K562 (cell line): ENCODE results near the gene INSIG1. TPM values are rescaled to one million over a fixed set of nuclear protein-coding genes. Genes with fewer than 3 reads are reported as not detected.
A peak's percentile ranks its signal among the peaks of the same experiment; 100 is the strongest.

ENCODE experiments used
- ATAC-seq: fragments of 200-7000 bp; cut with Tn5 transposase; 3 replicates; pipeline ENCODE4 v1.9.1; 2020; ENCODE audit warnings: moderate library complexity
- BruUV-seq: library from RNA; stranded (reverse); fragments of 400-500 nt; replicated peaks from 2 replicates; lab custom pipeline; 2021; lab: Mats Ljungman, UMichigan
- CTCF ChIA-PET: fragments of 300-600 bp; formaldehyde crosslinking; extraction: SDS; loops from one replicate; lab custom pipeline; 2021; ENCODE audit warnings: low intra/inter-chr PET ratio; lab: Yijun Ruan, JAX
- POLR2A ChIA-PET: fragments of 300-600, 350-650 bp; sonication (Branson Sonifier 250); formaldehyde crosslinking; extraction: SDS; loops from one replicate; lab custom pipeline; 2021; ENCODE audit warnings: antibody characterized with exemption, inconsistent platforms; lab: Yijun Ruan, JAX
- DNase-seq, 4 experiments: peaks; one replicate each; pipeline versions ENCODE4 v3.0.0 to v3.0.0-alpha.2; 2011 to 2018; ENCODE audit warnings: low spot score in 3 of 4, mixed read lengths in 3 of 4; ENCODE audit errors: extremely low read depth in 1 of 4
- FAIRE-seq: peaks from 2 replicates; lab custom pipeline; 2011; peaks lifted over from hg19 to GRCh38; lab: Jason Lieb, UNC
- H2AFZ ChIP-seq: 2 replicates; pipeline ENCODE4 v1.6.0; 2011; ENCODE audit warnings: low read depth, low read length, control low read depth, inconsistent platforms
- H3K27ac ChIP-seq: fragments of 200-600 bp; 3 replicates; pipeline ENCODE4 v1.8.0; 2011; ENCODE audit warnings: low read depth, mild to moderate bottlenecking, control low read depth, inconsistent platforms, low read length, moderate library complexity, mixed read lengths; ENCODE audit errors: extremely low read depth
- H3K27me3 ChIP-seq, 2 experiments: fragments of 300-600 bp in 1 of 2; 2 replicates in 1 of 2; 3 replicates in 1 of 2; pipeline versions ENCODE4 v1.6.0 to v1.8.0; 2011; ENCODE audit warnings: inconsistent platforms in 2 of 2, low read length in 2 of 2, mild to moderate bottlenecking in 1 of 2, mixed read lengths in 1 of 2, moderate library complexity in 1 of 2; ENCODE audit not compliant: control insufficient read depth in 2 of 2, insufficient read depth in 2 of 2
- H3K36me3 ChIP-seq: fragments of 300-600 bp; 3 replicates; pipeline ENCODE4 v1.8.0; 2011; ENCODE audit warnings: mild to moderate bottlenecking, low read length, inconsistent platforms; ENCODE audit not compliant: control insufficient read depth, insufficient read depth
- H3K4me1 ChIP-seq, 2 experiments: fragments of 200-600 bp in 1 of 2; replicated peaks in 1 of 2; 2 replicates in 1 of 2; 3 replicates in 1 of 2; pipeline versions ENCODE4 v1.5.1 to v1.8.0; 2011; ENCODE audit warnings: inconsistent platforms in 2 of 2, low read length in 2 of 2, mild to moderate bottlenecking in 1 of 2, mixed read lengths in 1 of 2, moderate library complexity in 1 of 2; ENCODE audit not compliant: control insufficient read depth in 2 of 2, insufficient read depth in 2 of 2
- H3K4me2 ChIP-seq: 2 replicates; pipeline ENCODE4 v1.6.1; 2011; ENCODE audit warnings: low read length, control low read depth, inconsistent platforms, mixed read lengths; ENCODE audit not compliant: insufficient read depth
- H3K4me3 ChIP-seq: fragments of 200-600 bp; sonication (generic), shearing (Covaris generic); 2 replicates; pipeline ENCODE4 v1.5.1; 2016; ENCODE audit warnings: control low read depth, inconsistent platforms
- H3K79me2 ChIP-seq: fragments of 200-600 bp; 3 replicates; pipeline ENCODE4 v1.8.0; 2011; ENCODE audit warnings: low read length, inconsistent platforms; ENCODE audit not compliant: control insufficient read depth, insufficient read depth
- H3K9ac ChIP-seq, 2 experiments: 2 replicates each; pipeline versions ENCODE4 v1.6.0 to v1.6.1; 2011; ENCODE audit warnings: low read depth in 2 of 2, low read length in 2 of 2, control low read depth in 1 of 2, inconsistent platforms in 1 of 2, mild to moderate bottlenecking in 1 of 2, mixed read lengths in 1 of 2; ENCODE audit not compliant: insufficient read depth in 1 of 2
- H3K9me1 ChIP-seq: one replicate; pipeline ENCODE4 v1.6.0; 2011; ENCODE audit warnings: inconsistent platforms, mild to moderate bottlenecking, low read length, moderate library complexity; ENCODE audit not compliant: control insufficient read depth, insufficient read depth
- H3K9me3 ChIP-seq: replicated peaks from 2 replicates; pipeline ENCODE4 v1.5.1; 2011; ENCODE audit warnings: low read depth, low read length, inconsistent platforms; ENCODE audit not compliant: control insufficient read depth, insufficient read depth
- H4K20me1 ChIP-seq: replicated peaks from 2 replicates; pipeline ENCODE4 v1.6.1; 2011; ENCODE audit warnings: low read length, inconsistent platforms, mixed read lengths; ENCODE audit not compliant: control insufficient read depth, insufficient read depth
- EGR1 ChIP-seq: fragments of 450-650 bp; conservative IDR thresholded peaks from 2 replicates; pipeline ENCODE4 v1.6.1; 2017; ENCODE audit warnings: mild to moderate bottlenecking
- HNRNPH1 ChIP-seq: fragments of 200-400 bp; formaldehyde crosslinking; optimal IDR thresholded peaks from 2 replicates; pipeline ENCODE3; 2017; ENCODE audit warnings: low read depth, mild to moderate bottlenecking, low read length, moderate library complexity
- NR1H2 ChIP-seq: sonication (generic); formaldehyde crosslinking; IDR thresholded peaks from 2 replicates; pipeline ENCODE4 v1.4.0; 2020; ENCODE audit warnings: mild to moderate bottlenecking, missing genetic modification reagents
- PML ChIP-seq: IDR thresholded peaks from 2 replicates; pipeline ENCODE4 v1.6.1; 2012; ENCODE audit warnings: low read length, inconsistent platforms
- POLR2B ChIP-seq: fragments of 450-650 bp; IDR thresholded peaks from 2 replicates; pipeline ENCODE4 v1.6.1; 2018; ENCODE audit warnings: low read depth; ENCODE audit not compliant: partially characterized antibody
- SMARCA4 ChIP-seq: fragments of 450-650 bp; IDR thresholded peaks from 2 replicates; pipeline ENCODE4 v1.6.1; 2016
- TCFL5 ChIP-seq: fragments of 250-450 bp; sonication (Bioruptor Pico); conservative IDR thresholded peaks from 2 replicates; pipeline ENCODE4 v1.6.1; 2021; ENCODE audit warnings: mild to moderate bottlenecking, moderate library complexity, matching md5 sums
- TRIM24 ChIP-seq, 2 experiments: fragments of 450-650 bp; IDR thresholded peaks; 2 replicates each; pipeline ENCODE4 v1.6.1; 2016
- ZC3H8 ChIP-seq: fragments of 450-650 bp; IDR thresholded peaks from 2 replicates; pipeline ENCODE4 v1.6.1; 2017
- ZKSCAN8 ChIP-seq: fragments of 200-800 bp; sonication (Bioruptor generic); IDR thresholded peaks from 2 replicates; pipeline ENCODE4 v1.6.1; 2016; ENCODE audit warnings: missing genetic modification characterization, missing compliant biosample characterization
- WGBS: fragments of 100-300 bp; shearing (Covaris generic); methylation state at CpG from one replicate; pipeline ENCODE4 v1.1.6; 2016; ENCODE audit warnings: low coverage, mixed read lengths; ENCODE audit not compliant: insufficient coverage; ENCODE audit errors: missing lambda C conversion rate; 5-methylcytosine and 5-hydroxymethylcytosine counted together
- in situ Hi-C: fragments of 300-500 bp; cut with MboI; formaldehyde crosslinking; loops from 4 replicates; pipeline ENCODE4 v1.15.0; 2018; ENCODE audit warnings: inconsistent platforms, mixed read lengths
- intact Hi-C: fragments of 100-400 bp; cut with micrococcal nuclease; formaldehyde crosslinking; loops from 2 replicates; pipeline ENCODE4 v1.14.2; 2022
- polyA plus RNA-seq, 8 experiments: library from polyadenylated mRNA; depleted of rRNA in 4 of 8; stranded (reverse) in 5 of 8; unstranded in 3 of 8; fragments of >200 nt; fragmentation: Nextera tagmentation in 2 of 8; fragmentation: Illumina TruSeq in 1 of 8; extraction: Ambion mirVana in 2 of 8; extraction: Trizol in 1 of 8; gene quantifications; 2 replicates each; pipeline versions ENCODE4 v1.2.1 to v1.2.3, GENCODE V29; 2011 to 2014; ENCODE audit warnings: inconsistent platforms in 1 of 8, missing spikeins in 1 of 8
- total RNA-seq, 7 experiments: library from RNA; depleted of rRNA in 6 of 7; stranded (reverse); fragments of >200 nt in 6 of 7; fragmentation: Illumina TruSeq in 2 of 7; extraction: Trizol in 2 of 7; gene quantifications; 2 replicates each; pipeline versions ENCODE4 v1.2.1 to v1.2.3, GENCODE V29; 2011 to 2021; ENCODE audit warnings: low replicate concordance in 1 of 7
- TF ChIP-seq, protein P1 (sequence below): sonication (generic); formaldehyde crosslinking; IDR thresholded peaks from 2 replicates; pipeline ENCODE4 v1.8.1; 2022; ENCODE audit warnings: missing genetic modification reagents
- TF ChIP-seq, protein P2 (sequence below): fragments of 450-650 bp; IDR thresholded peaks from 2 replicates; pipeline ENCODE4 v1.6.1; 2018; ENCODE audit not compliant: partially characterized antibody

The INSIG1 gene
- total and polyA plus RNA-seq, 9 of the 15 experiments (the other 6 are each of a cell fraction or from before 2014, with no cell fraction given): 57.1 to 787 (median 238) TPM

GRCh38 chr7:155291045-155291530, 6.6 kb upstream of the INSIG1 start (continued):
- TF ChIP-seq, protein P1, sequence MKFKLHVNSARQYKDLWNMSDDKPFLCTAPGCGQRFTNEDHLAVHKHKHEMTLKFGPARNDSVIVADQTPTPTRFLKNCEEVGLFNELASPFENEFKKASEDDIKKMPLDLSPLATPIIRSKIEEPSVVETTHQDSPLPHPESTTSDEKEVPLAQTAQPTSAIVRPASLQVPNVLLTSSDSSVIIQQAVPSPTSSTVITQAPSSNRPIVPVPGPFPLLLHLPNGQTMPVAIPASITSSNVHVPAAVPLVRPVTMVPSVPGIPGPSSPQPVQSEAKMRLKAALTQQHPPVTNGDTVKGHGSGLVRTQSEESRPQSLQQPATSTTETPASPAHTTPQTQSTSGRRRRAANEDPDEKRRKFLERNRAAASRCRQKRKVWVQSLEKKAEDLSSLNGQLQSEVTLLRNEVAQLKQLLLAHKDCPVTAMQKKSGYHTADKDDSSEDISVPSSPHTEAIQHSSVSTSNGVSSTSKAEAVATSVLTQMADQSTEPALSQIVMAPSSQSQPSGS (CRISPR knock-in tag): no peak

DNA sequence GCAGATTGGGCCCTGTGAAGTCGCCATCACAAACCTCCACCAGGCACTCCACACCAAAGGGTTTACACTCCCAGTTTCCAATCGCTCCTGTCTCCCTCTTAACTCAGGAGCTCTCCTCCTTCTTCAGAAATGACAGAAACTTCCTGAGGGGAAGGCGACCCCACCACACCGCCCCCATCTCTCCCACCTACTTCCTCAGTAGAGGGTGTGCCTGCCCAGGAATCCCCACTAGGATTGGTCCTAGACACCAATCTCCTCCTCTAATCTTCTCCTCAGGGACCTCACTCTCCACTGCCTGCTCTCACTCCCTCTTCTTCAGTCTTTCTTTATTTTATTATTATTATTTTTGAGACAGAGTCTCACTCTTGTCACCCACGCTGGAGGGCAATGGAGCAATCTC, 5.9 kb upstream of the INSIG1 start:
- POLR2A ChIA-PET: no interaction called here
- Histone ChIP-seq H3K36me3 (no peaks in the 10 kb centered on the region; the same call in 2 of the 3 replicates), H3K4me3 (no peak overlapping the region), H3K9me1 (peaks cover 11% of the 10 kb centered on the region)
- 0 out of 2 replicates have a peak, but pooled peaks have one; percentile 7 for TF ChIP-seq PML
- TF ChIP-seq POLR2B: no peak
- no peak for TF ChIP-seq TRIM24 (IDR thresholded peaks at IDR 0.05)
- no peak for TF ChIP-seq HNRNPH1
- TF ChIP-seq, protein P2, sequence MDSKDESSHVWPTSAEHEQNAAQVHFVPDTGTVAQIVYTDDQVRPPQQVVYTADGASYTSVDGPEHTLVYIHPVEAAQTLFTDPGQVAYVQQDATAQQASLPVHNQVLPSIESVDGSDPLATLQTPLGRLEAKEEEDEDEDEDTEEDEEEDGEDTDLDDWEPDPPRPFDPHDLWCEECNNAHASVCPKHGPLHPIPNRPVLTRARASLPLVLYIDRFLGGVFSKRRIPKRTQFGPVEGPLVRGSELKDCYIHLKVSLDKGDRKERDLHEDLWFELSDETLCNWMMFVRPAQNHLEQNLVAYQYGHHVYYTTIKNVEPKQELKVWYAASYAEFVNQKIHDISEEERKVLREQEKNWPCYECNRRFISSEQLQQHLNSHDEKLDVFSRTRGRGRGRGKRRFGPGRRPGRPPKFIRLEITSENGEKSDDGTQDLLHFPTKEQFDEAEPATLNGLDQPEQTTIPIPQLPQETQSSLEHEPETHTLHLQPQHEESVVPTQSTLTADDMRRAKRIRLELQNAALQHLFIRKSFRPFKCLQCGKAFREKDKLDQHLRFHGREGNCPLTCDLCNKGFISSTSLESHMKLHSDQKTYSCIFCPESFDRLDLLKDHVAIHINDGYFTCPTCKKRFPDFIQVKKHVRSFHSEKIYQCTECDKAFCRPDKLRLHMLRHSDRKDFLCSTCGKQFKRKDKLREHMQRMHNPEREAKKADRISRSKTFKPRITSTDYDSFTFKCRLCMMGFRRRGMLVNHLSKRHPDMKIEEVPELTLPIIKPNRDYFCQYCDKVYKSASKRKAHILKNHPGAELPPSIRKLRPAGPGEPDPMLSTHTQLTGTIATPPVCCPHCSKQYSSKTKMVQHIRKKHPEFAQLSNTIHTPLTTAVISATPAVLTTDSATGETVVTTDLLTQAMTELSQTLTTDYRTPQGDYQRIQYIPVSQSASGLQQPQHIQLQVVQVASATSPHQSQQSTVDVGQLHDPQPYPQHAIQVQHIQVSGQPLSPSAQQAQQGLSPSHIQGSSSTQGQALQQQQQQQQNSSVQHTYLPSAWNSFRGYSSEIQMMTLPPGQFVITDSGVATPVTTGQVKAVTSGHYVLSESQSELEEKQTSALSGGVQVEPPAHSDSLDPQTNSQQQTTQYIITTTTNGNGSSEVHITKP: peak; percentile 28
- 0 out of 2 replicates have a peak, but pooled peaks have one; percentile 5 for TF ChIP-seq ZKSCAN8 (CRISPR knock-in tag)
- TF ChIP-seq ZC3H8: no peak
- TF ChIP-seq EGR1: peak; percentile 64
- no peak for TF ChIP-seq TCFL5 (CRISPR knock-in tag)
- no peak for TF ChIP-seq SMARCA4
- TF ChIP-seq NR1H2: no peak
- TF ChIP-seq, all 486 proteins: peak for 4
- Histone ChIP-seq H3K27ac (peak overlapping the region; percentile 24; the same call in 2 of the 3 replicates), H3K79me2 (peaks cover 9% of the 10 kb centered on the region), H3K27me3 (peaks cover 7 to 15% of the 10 kb centered on the region in 2 experiments; a peak in 4 of 5 replicates), H3K4me1 (peaks cover 52 to 66% of the 10 kb centered on the region in 2 experiments), H2AFZ (peak overlapping the region; percentile 72; the same call in 1 of the 2 replicates), H4K20me1 (no peaks in the 10 kb centered on the region), H3K4me2 (no peak overlapping the region), H3K9ac (peak overlapping the region in 1 of 2 experiments; percentile 61; a peak in 1 of 4 replicates), H3K9me3 (no peaks in the 10 kb centered on the region)
- CTCF ChIA-PET: no interaction called here
- peak in 1 of 4 experiments; percentile 25 for DNase-seq
- in situ Hi-C loops: loop anchor here (5.0 kb wide), 1 partner anchor 84 kb away; no protein-coding TSS in a partner anchor
- ATAC-seq: no peak
- 58% methylated on average over 3 of the region's 5 CpGs for WGBS
- FAIRE-seq: no peak
- intact Hi-C loops: no loop called here
- no TSS peak for BruUV-seq
